Peyer's patch (tissue), 4 donors: ENCODE data around the gene SCAMP1.

Experiments
- CTCF ChIP-seq, 6 experiments: fragments of 450-650 bp in 4 of 6; fragments of 200-600 bp in 2 of 6; sonication (generic) in 1 of 6; IDR thresholded peaks; one replicate each; pipeline ENCODE4 v1.5.1; 2017 to 2019; ENCODE audit warnings: antibody characterized with exemption in 6 of 6, mild to moderate bottlenecking in 3 of 6, moderate library complexity in 1 of 6
- POLR2A ChIP-seq, 2 donors: fragments of 450-650 bp; IDR thresholded peaks; one replicate each; pipeline ENCODE4 v1.5.1; 2017; ENCODE audit warnings: antibody characterized with exemption in 2 of 2, mild to moderate bottlenecking in 2 of 2, moderate library complexity in 2 of 2

GRCh38 chr5:78483809-78484521, 123.5 kb downstream of the SCAMP1 start:
- TF ChIP-seq POLR2A (IDR thresholded peaks at IDR 0.05) (no peak), CTCF (IDR thresholded peaks at IDR 0.05) (no peak)
